CD4-positive, alpha-beta T cell treated with Interleukin-4 for 4 hours (primary cell): ENCODE results near the gene SHISA9.

Experiments
- DNase-seq: peaks from one replicate; pipeline ENCODE4 v3.0.0-alpha.2; 2020

SHISA9 gene

DNA sequence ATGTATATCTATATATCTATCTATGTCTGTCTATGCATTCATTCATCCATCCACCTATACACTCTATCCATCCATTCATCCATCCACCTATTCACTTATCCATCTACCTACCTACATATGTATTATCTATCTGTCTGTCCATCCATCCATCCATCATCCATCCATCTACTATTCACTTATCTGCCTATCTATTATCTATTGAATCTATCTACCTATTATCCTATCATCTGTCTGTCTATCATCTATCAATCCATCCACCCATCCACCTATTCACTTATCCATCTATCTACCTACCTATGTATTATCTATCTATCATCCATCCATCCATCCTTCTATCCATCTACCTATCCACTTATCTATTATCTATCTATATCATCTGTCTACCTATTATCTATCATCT is 302.3 kb downstream of the SHISA9 start:
- DNase-seq, result no peak

GRCh38 chr16:13205352-13205751 is 304.0 kb downstream of the SHISA9 start:
- DNase-seq, result no peak

DNA sequence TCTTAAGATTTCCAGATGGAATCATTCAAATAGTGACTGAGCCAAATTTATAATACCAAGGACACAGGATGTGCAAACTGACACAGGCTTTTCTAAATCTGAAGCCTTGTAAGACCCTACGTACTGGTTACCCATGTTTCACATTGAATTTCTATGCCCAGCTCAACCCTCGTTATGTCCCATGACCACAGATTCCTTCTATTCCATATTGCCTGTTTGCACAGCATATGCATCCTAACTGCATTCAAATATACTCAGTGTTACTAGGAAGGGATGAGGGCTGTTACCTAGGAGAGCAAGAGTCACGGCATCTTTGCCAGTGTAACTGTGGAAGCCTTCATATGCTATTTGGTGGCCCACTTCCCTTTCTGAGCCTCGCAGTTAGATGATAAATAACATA is 305.2 kb downstream of the SHISA9 start:
- no peak for DNase-seq

DNA sequence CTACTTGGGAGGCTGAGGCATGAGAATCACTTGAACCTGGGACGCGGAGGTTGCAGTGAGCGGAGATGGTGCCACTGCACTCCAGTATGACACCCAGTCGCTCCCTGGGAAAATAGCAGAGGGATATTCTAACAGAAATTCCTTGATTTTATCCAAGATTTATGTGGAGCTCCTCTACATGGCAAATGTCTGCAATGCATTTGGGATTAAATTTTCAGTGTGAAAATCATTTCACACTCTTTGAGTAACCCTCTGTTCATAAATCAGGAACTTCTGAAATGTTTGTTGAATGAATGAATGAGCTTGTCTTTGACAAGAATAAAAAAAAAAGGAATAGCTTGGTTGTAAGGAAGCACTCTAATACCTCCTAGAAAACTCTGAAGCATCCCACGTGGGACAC is 305.8 kb downstream of the SHISA9 start:
- DNase-seq, result no peak

DNA sequence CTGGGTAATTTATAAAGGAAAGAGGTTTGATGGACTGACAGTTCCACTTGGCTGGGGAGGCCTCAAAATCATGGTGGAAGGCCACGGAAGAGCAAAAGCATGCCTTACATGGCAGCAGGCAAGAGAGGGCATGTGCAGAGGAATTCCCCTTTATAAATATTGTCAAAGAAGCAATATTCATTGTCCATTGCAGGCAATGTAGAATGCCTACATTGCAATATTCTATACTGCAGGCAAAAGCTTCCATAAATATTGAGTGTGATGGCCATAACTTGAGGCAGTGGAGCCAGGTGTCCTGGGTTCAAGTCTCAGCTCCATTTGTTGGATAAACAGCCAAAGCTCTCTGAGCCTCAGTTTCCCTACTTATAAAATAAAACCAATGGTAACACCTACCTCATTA is 322.3 kb downstream of the SHISA9 start:
- DNase-seq, result no peak

DNA sequence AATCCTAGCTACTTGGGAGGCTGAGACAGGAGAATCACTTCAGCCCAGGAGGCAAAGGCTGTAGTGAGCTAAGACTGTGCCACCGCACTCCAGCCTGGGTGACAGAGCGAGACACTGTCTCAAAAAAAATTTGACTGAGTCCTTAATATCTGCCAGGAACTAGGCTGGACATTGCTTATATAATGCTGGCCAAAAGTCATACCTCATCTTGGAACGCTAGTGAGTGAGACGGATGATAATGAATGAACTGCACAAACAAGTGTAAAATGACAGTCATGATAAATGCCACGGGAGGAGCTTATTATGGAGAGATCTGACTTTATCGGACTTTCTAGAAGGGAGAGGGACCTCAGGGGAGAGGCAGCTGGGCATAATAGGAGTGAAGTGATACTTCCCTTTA is 327.6 kb downstream of the SHISA9 start:
- DNase-seq, result no peak

- no peak for DNase-seq
These were observed 330.0 kb downstream of the SHISA9 start for GRCh38 chr16:13231365-13231764.

DNA sequence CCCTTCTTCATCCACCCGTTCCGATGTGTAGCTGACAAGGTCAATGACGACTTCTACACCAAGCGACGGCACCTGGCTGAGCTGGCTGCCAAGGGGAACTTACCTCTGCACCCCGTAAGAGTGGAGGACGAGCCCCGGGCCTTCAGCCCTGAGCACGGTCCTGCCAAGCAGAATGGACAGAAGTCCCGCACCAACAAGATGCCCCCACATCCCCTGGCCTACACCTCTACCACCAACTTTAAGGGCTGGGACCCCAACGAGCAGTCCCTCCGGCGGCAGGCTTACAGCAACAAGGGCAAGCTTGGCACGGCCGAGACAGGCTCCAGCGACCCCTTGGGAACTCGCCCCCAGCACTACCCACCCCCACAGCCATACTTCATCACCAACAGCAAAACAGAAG is 333.6 kb downstream of the SHISA9 start:
- no peak for DNase-seq

GRCh38 chr16:13236308-13236707 is 334.9 kb downstream of the SHISA9 start:
- DNase-seq, result no peak

- DNase-seq, result no peak
These were observed 336.8 kb downstream of the SHISA9 start for GRCh38 chr16:13238182-13238581.

DNA sequence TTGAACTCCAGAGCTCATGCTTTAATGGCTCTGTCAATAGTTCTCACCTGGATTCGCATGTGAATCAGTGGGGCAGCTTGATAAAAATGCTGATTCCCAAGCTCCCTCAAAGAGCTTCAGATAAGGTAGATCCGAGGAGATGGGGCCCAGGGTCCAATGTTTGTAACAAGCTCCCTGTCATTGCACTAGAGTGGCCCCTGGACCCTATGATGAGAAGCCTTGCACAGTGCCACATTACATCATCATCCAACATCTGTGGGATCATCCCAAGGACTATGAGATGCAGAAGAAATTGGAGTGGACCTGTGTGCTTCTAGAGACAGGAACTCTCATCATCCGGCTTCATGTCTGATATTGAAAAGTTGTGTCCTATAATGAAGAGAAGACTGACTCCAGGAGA is 340.8 kb downstream of the SHISA9 start:
- DNase-seq, result no peak

DNA sequence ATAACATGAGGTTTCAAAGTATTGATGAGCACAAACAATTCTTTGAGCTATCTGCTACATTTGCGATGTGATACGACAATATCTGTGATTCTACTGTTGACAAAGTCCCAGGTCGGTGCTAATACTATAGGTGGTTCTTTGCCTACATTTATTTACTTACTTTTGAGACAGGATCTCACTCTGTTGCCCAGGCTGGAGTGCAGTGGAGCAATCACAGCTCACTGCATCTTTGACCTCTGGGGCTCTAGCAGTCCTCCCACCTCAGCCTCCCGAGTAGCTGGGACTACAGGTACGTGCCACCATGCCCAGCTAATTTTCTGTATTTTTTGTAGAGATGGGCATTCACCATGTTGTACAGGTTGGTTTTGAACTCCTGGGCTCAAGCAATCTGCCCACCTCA is 343.4 kb downstream of the SHISA9 start:
- DNase-seq, result no peak

DNA sequence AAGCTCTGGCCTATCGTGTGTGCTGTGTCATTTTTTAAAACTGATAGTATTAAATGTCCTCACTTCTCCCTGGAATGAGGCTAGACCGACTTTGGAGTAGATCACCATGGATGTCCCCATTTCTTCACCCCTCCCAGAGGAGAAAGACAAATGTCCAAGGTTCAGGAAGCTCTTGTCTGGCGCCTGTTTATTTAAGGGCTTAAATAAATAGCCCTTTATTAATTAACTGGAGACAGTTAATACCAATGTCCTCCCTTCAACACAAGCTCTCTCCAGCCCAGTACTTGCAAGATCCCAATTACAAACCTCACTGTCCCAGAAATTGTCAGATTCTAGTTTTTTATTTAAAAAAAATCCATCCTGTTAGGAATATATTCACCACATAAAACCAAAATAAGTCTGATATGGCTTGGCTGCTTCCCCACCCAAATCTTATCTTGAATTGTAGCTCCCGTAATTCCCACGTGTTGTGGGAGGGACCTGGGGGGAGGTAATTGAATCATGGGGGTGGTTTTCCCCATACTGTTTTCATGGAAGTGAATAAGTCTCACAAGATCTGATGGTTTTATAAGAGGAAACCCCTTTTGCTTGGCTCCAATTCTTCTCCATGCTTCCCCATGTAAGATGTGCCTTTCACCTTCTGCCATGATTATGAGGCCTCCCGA is 344.4 kb downstream of the SHISA9 start:
- no peak for DNase-seq

DNA sequence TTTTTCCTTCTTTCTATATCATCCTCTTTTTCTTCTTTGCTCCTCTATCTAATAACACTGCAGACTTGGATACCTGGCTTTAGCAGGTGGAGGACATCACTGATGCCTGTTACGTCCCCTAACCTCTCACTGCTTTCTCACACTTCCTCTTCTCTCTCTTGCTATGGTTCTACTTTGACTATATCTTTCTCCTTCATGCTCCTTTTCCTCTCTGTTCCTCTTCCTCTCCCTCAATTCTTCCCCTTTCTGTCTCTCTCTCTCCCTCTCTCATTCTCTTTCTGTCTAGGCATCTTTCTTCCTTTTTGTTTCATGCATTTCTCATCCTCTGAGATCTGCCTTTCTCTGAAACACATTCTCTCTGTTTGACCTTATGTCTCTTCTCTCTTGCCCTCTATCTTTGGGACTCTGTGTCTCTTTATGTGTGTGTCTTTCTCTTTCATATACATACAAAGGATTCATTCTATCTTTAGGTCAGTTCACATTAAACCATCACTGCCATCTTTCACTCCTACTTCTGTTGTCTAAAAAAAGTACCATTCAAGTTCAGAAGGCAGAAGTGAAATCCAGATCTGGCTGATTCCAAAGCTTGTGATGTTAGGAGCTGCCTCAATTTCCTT is 353.7 kb downstream of the SHISA9 start:
- no peak for DNase-seq

GRCh38 chr16:13262270-13263090 is 361.1 kb downstream of the SHISA9 start:
- DNase-seq, result no peak

GRCh38 chr16:13264749-13265552 is 363.6 kb downstream of the SHISA9 start:
- DNase-seq, result no peak

DNA sequence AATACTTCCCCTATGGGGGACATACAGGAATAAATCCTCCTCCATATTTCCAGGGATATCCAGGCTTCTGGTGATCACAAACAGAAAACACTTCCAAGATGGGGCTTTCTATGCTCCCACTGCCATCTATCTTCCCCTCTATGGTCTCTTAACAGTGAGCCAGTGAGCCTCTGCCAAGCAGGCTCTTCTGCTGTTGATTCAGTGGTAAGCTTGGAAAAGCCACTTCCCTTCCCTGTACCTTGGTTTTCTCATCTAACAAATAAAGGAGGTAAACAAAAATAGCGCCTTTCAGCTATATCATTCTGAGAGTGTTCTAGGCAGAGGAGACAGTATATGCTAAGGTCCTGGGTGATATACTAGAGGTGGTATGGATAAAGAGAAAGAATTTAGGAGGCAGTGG is 368.0 kb downstream of the SHISA9 start:
- no peak for DNase-seq

DNA sequence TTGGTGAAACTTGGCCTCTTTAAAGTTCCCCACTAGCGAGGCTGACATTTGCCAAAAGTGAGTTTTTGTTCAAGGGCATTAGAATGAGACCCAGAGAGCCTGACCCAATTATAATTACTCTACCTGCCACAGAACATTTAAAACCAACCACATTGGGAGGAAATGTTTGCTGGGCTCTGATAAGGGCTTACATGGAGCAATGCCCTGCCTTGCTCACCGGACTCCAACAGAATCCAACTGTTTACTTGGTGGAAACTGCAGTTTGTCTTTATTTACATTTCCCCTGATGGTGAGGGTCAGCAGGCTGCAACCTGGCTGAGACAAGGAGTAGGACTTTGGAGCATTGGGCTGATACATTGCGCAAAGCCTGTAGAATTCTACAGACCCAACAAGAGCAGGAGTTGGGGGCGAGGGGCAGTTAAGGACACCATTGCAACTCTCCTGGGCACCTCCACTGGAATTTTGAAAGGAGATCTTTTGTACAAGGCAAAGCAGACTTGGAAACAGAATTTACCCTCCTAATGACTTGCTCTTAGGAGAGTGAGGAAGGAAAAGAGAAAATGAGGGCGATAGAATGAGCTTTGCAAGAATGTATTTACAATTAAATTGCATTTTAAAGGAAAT is 368.6 kb downstream of the SHISA9 start:
- DNase-seq, result no peak

GRCh38 chr16:13270602-13271001 is 369.2 kb downstream of the SHISA9 start:
- no peak for DNase-seq

GRCh38 chr16:13289515-13289914 is 388.1 kb downstream of the SHISA9 start:
- DNase-seq, result no peak
